GM23338 (cell line): ENCODE results near the gene ADGRG4. TPM values are rescaled to one million over a fixed set of nuclear protein-coding genes. Genes with fewer than 3 reads are reported as not detected.

Experiments
- ATAC-seq: fragments of 200-7000 bp; cut with Tn5 transposase; 3 replicates; pipeline ENCODE4 v1.9.1; 2020
- DNase-seq: peaks from one replicate; pipeline ENCODE4 v3.0.0-alpha.2; 2015; ENCODE audit warnings: low spot score
- H2AFZ ChIP-seq: fragments of 200-600 bp; sonication (generic); 2 replicates; pipeline ENCODE4 v1.8.0; 2016; ENCODE audit warnings: antibody characterized with exemption, mild to moderate bottlenecking, moderate library complexity
- H3F3A ChIP-seq: fragments of 200-600 bp; sonication (generic); replicated peaks from 2 replicates; pipeline ENCODE4 v1.8.0; 2017; ENCODE audit warnings: antibody characterized with exemption, mixed run types, low read depth
- H3K27ac ChIP-seq: fragments of 200-600 bp; sonication (generic); 2 replicates; pipeline ENCODE4 v1.6.1; 2016; ENCODE audit warnings: low read depth
- H3K27me3 ChIP-seq: fragments of 200-600 bp; sonication (generic); 2 replicates; pipeline ENCODE4 v1.8.0; 2016; ENCODE audit warnings: mild to moderate bottlenecking, mixed run types, moderate library complexity; ENCODE audit not compliant: insufficient read depth
- H3K36me3 ChIP-seq: fragments of 200-600 bp; sonication (generic); 2 replicates; pipeline ENCODE4 v1.8.0; 2016; ENCODE audit warnings: mild to moderate bottlenecking; ENCODE audit not compliant: insufficient read depth
- H3K4me1 ChIP-seq: fragments of 200-600 bp; sonication (generic); 2 replicates; pipeline ENCODE4 v1.8.0; 2016; ENCODE audit warnings: mild to moderate bottlenecking, moderate library complexity; ENCODE audit not compliant: insufficient read depth
- H3K4me2 ChIP-seq: fragments of 200-600 bp; sonication (generic); 2 replicates; pipeline ENCODE4 v1.7.1; 2017; ENCODE audit warnings: mixed run types
- H3K4me3 ChIP-seq: fragments of 200-600 bp; sonication (generic); 2 replicates; pipeline ENCODE4 v1.6.1; 2016; ENCODE audit warnings: mixed run types
- H3K79me2 ChIP-seq: fragments of 200-600 bp; sonication (generic); replicated peaks from 2 replicates; pipeline ENCODE4 v1.8.0; 2017; ENCODE audit warnings: mild to moderate bottlenecking; ENCODE audit not compliant: insufficient read depth
- H3K9me2 ChIP-seq: fragments of 200-600 bp; sonication (generic); 2 replicates; pipeline ENCODE4 v1.8.0; 2017; ENCODE audit not compliant: insufficient read depth
- H4K20me1 ChIP-seq: fragments of 200-600 bp; sonication (generic); replicated peaks from 2 replicates; pipeline ENCODE4 v1.8.0; 2017; ENCODE audit warnings: mild to moderate bottlenecking; ENCODE audit not compliant: insufficient read depth
- H3K27ac Mint-ChIP-seq: 2 replicates; pipeline ENCODE4 v1.8.0; 2020; ENCODE audit warnings: inconsistent platforms, mild to moderate bottlenecking, moderate library complexity, mixed read lengths
- H3K27me3 Mint-ChIP-seq: 3 replicates; pipeline ENCODE4 v1.8.0; 2022; ENCODE audit warnings: low read depth, mild to moderate bottlenecking, moderate library complexity, mixed read lengths, inconsistent platforms; ENCODE audit not compliant: insufficient read depth, poor library complexity
- H3K36me3 Mint-ChIP-seq: 3 replicates; pipeline ENCODE4 v1.8.0; 2021; ENCODE audit warnings: low read depth, mild to moderate bottlenecking, inconsistent platforms, moderate library complexity, mixed read lengths
- H3K4me1 Mint-ChIP-seq: 3 replicates; pipeline ENCODE4 v1.8.0; 2020; ENCODE audit warnings: mild to moderate bottlenecking, inconsistent platforms, mixed read lengths
- H3K4me3 Mint-ChIP-seq: 3 replicates; pipeline ENCODE4 v1.8.0; 2021; ENCODE audit warnings: moderate library complexity, mild to moderate bottlenecking, inconsistent platforms, mixed read lengths
- H3K9me3 Mint-ChIP-seq: 3 replicates; pipeline ENCODE4 v1.8.0; 2020; ENCODE audit warnings: moderate library complexity, mild to moderate bottlenecking, inconsistent platforms, mixed read lengths
- CREB1 ChIP-seq: fragments of 250-450 bp; sonication (Bioruptor Pico); IDR thresholded peaks from 2 replicates; pipeline ENCODE4 v1.5.0; 2020; ENCODE audit warnings: low read depth, mild to moderate bottlenecking, moderate library complexity
- CTCF ChIP-seq, 2 experiments: fragments of 200-600 bp in 1 of 2; sonication (generic) in 1 of 2; conservative IDR thresholded peaks; 2 replicates each; pipeline versions ENCODE4 v1.5.1 to v1.6.1; 2016 to 2017; ENCODE audit warnings: antibody characterized with exemption in 2 of 2, low read depth in 2 of 2, mild to moderate bottlenecking in 2 of 2, moderate library complexity in 1 of 2
- EZH2 ChIP-seq: fragments of 200-600 bp; sonication (generic); IDR thresholded peaks from one replicate; pipeline ENCODE4 v1.8.0; 2017; ENCODE audit warnings: antibody characterized with exemption, mild to moderate bottlenecking, low read depth; ENCODE audit not compliant: unreplicated experiment
- JUNB ChIP-seq: IDR thresholded peaks from one replicate; pipeline ENCODE4 v1.6.1; 2016; ENCODE audit warnings: antibody characterized with exemption; ENCODE audit not compliant: unreplicated experiment
- NANOG ChIP-seq: IDR thresholded peaks from 2 replicates; pipeline ENCODE4 v1.6.1; 2016; ENCODE audit warnings: antibody characterized with exemption, borderline replicate concordance
- POLR2AphosphoS5 ChIP-seq: IDR thresholded peaks from 2 replicates; pipeline ENCODE4 v1.6.1; 2016; ENCODE audit warnings: antibody characterized with exemption, low read depth
- REST ChIP-seq: IDR thresholded peaks from one replicate; pipeline ENCODE4 v1.6.1; 2018; ENCODE audit warnings: antibody characterized with exemption; ENCODE audit not compliant: unreplicated experiment
- STAT1 ChIP-seq: IDR thresholded peaks from one replicate; pipeline ENCODE4 v1.6.1; 2016; ENCODE audit warnings: antibody characterized with exemption; ENCODE audit not compliant: unreplicated experiment
- ZNF114 ChIP-seq: fragments of 250-450 bp; sonication (Bioruptor Pico); IDR thresholded peaks from 2 replicates; pipeline ENCODE4 v1.5.0; 2020; ENCODE audit warnings: mild to moderate bottlenecking, moderate library complexity
- ZNF331 ChIP-seq: fragments of 250-450 bp; sonication (Bioruptor Pico); IDR thresholded peaks from 2 replicates; pipeline ENCODE4 v1.5.0; 2020; ENCODE audit warnings: low read depth, mild to moderate bottlenecking, moderate library complexity
- ZNF462 ChIP-seq: fragments of 250-450 bp; sonication (Bioruptor Pico); IDR thresholded peaks from 2 replicates; pipeline ENCODE4 v1.5.0; 2020; ENCODE audit warnings: mild to moderate bottlenecking, moderate library complexity
- polyA plus RNA-seq: library from polyadenylated mRNA; unstranded; fragments of >200 nt; fragmentation: Nextera tagmentation; extraction: Ambion mirVana; gene quantifications from 2 replicates; pipeline ENCODE4 v1.2.1, GENCODE V29; 2016
- total RNA-seq: library from RNA; depleted of rRNA; stranded (reverse); fragments of >200 nt; shearing (Covaris generic); gene quantifications from 2 replicates; pipeline ENCODE4 v1.2.3, GENCODE V29; 2014

ADGRG4 gene
- total and polyA plus RNA-seq, 2 experiments from 2014 or later: not detected

GRCh38 chrX:136256026-136256425 lies 44.7 kb upstream of the ADGRG4 start:
- Histone ChIP-seq H3K27ac (no peak overlapping the region), H3K79me2 (no peaks in the 10 kb centered on the region), H4K20me1 (no peaks in the 10 kb centered on the region), H2AFZ (no peak overlapping the region), H3K4me2 (no peak overlapping the region), H3K36me3 (no peaks in the 10 kb centered on the region), H3K27me3 (no peaks in the 10 kb centered on the region), H3K4me1 (no peaks in the 10 kb centered on the region), H3K9me2 (no peaks in the 10 kb centered on the region), H3K4me3 (no peak overlapping the region), H3F3A (0 out of 2 replicates have a peak, but pooled peaks cover 3% of the 10 kb centered on the region)
- no peak for DNase-seq
- Mint-ChIP-seq H3K36me3 (no peaks in the 10 kb centered on the region), H3K9me3 (no peaks in the 10 kb centered on the region), H3K27me3 (peaks cover 1% of the 10 kb centered on the region), H3K4me1 (peaks cover 18% of the 10 kb centered on the region), H3K4me3 (no peak overlapping the region), H3K27ac (no peak overlapping the region)
- ATAC-seq: no peak
- TF ChIP-seq EZH2: no peak
- no peak for TF ChIP-seq NANOG

GRCh38 chrX:136258951-136259350 lies 41.8 kb upstream of the ADGRG4 start:
- Histone ChIP-seq H3K4me1 (no peaks in the 10 kb centered on the region), H3K79me2 (no peaks in the 10 kb centered on the region), H4K20me1 (no peaks in the 10 kb centered on the region), H3K9me2 (no peaks in the 10 kb centered on the region), H3K27ac (no peak overlapping the region), H3F3A (no peaks in the 10 kb centered on the region), H3K4me3 (no peak overlapping the region), H3K4me2 (no peak overlapping the region), H2AFZ (no peak overlapping the region), H3K36me3 (no peaks in the 10 kb centered on the region), H3K27me3 (no peaks in the 10 kb centered on the region)
- Mint-ChIP-seq H3K27me3 (peaks cover 5% of the 10 kb centered on the region), H3K4me1 (peaks cover 13% of the 10 kb centered on the region), H3K27ac (no peak overlapping the region), H3K36me3 (no peaks in the 10 kb centered on the region), H3K9me3 (no peaks in the 10 kb centered on the region), H3K4me3 (no peak overlapping the region)
- DNase-seq (no peak), ATAC-seq (no peak)
- no peak for TF ChIP-seq CTCF (conservative IDR thresholded peaks at IDR 0.05; ENCODE audit: low read depth in 2 of 2)
- no peak for TF ChIP-seq STAT1
- TF ChIP-seq REST: no peak
- no peak for TF ChIP-seq ZNF462 (CRISPR knock-in tag)
- no peak for TF ChIP-seq NANOG
- no peak for TF ChIP-seq JUNB
- no peak for TF ChIP-seq POLR2AphosphoS5
- TF ChIP-seq ZNF114 (CRISPR knock-in tag): no peak
- no peak for TF ChIP-seq ZNF331
- no peak for TF ChIP-seq CREB1 (CRISPR knock-in tag)
